GM21619 (cell line): ENCODE data around the gene FGFR2.

Experiments
- ATAC-seq: cut with Tn5 transposase; IDR thresholded peaks from one replicate; pipeline ENCODE4 v1.9.1; 2021; ENCODE audit not compliant: unreplicated experiment

Gene FGFR2

DNA sequence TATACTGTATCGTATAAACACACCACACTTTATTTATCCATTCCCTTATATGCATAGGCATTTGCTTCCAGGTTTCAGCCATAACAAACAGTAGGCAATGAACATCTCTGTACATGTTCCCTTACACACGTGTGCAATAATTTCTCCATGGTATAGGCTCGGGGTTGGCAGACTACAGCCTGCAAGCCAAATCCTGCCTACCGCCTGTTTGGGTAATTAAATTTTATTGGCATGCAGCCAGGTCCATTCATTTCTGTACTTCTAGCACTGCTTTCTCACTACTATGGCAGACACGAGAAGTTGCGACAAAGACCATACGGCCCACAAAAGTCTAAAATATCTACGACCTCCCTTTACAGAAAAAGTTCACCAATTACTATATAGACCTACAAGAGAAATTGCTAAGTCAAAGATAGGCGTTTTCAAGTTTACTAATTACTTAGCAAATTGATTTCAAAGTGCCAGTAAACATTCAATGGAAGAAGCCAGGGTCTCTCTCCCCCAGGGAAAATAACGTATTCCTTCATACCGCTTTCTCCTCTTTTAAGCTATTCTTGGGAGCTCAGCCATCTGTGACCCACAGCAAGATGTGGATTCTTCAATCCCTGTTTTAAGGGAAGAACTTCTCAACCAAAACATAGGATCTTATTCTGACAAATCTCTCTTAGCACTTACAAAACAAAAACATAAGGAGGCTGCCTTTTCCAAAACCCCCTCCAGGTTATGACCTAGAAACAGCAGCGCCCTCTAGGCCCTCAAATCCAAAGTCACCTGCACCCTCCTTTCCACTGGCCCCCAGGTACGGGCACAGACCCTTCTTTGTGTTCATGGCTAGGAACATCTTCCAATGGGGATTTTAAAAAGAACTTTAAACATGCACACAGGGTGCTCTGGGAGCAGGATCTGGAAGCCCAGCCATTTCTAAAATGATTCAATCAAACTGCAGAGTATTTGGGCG, 100.5 kb downstream of the FGFR2 start:
- no peak for ATAC-seq

DNA sequence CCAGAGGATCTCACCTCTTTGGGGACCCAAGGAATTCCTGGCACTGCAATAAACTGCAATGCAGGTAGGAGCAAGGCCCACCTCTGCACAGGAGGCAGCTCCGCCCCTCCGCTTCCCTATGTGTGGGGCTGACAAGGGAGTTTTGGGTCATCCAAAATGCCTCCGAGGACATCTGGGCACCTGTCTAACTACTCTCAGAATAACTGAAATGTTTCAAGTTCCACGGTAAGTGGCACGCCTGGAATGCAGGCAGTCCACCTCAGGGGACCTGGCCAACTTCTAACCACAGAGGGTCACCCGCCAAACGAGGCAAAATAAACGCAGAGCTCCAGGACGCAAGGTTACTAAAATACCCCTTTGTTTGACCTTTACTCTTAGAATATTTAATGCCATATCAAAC, 102.5 kb downstream of the FGFR2 start:
- ATAC-seq, result no peak

DNA sequence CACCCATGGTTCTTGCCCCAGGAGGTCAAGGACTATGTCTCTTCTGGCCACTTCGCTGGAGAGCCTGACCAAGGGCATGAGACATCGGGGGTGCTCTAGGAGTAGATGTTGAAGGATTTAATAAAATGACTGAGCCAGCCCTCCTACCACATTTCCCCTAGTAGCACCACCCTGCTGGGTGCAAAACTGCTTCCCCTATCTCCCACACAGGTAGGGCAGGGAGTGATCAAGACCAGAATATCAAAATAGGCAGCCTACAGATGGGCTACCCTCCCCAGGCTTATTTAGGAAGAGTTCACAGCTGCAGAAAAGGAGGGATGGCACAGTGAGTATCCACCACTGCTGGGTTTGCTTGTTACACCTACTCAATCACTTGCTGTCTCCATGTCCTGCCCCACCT, 103.9 kb downstream of the FGFR2 start:
- no peak for ATAC-seq

DNA sequence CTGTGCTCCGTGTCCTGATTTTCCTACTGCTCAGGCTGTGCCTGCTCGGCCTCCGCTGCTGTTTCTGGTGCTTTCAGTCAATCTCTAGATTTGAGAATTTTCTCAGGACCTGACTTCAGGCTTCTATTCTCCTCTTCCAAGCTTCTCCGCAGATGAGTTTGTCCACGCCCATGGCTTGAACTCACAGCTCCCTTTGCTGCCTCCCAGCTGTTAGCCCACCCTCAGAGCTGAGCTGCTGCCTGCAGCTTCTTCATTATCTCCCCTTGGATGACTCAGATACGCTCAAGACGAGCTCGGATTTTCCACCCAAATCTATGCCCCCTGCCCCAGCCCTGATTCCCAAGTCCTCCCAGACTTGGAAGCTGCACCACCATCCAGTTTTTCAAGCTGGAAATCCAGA, 104.7 kb downstream of the FGFR2 start:
- no peak for ATAC-seq

DNA sequence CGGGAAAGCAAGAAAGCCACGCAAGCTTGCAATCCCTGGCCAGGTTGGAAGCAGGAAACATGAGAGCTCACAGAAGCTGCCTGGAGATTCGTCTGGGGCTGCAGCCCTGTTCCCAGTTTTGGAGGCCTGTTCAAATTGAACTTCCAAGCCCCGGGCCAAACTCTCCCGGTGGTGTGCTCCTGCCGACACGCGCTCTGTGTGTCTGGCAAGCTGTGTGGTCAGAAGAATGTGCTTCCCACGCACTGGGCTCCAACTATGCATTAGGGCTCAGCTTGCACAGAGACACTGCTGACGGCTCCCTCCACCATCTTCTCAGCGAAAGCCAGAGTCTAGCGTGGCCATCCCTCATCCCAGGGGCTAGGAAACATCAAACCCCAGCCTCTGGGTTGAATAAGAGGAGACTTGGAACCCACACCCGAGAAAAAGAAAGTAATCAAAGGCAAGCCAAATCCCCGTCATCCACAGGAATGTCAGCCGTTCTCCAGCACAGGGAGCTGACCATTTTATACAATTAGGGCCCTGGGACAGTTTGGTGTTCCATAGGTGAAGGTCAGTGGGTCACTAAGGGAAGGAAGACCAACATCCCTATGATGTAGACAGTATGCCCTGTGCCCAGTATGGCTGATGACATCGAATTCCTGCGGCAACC, 107.2 kb downstream of the FGFR2 start:
- ATAC-seq, result no peak

DNA sequence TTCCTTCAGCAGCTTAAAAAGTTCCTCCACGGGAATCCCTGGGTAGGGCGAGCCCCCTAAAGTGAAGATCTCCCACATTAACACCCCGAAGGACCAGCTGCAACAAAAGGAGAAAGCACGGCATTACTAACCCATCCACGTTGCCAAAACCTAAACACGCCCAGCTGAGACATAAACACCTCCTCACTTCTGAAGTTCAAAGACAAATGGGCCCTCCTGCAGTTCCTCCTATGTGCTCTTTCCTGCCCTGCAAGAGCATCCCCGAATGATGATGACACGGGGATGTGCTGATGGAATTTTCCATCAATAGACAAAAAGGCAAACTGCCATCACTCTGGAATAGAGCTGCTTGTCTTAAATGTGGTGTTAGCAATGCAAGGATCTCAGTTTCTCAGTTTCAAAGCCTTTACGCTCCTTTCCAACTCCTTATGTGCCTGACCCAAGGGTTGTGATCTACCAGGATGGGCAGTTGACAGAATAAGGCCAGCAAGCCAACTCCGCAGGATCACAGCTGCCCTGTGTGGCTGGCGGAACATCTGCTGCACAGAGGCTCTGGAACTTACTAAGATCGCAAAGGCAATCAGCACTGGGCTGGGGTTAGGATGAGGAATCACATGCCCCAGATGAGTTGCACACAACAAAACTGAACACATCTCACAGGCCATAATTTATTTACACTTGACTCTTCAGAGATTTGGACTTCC, 112.7 kb downstream of the FGFR2 start:
- no peak for ATAC-seq

DNA sequence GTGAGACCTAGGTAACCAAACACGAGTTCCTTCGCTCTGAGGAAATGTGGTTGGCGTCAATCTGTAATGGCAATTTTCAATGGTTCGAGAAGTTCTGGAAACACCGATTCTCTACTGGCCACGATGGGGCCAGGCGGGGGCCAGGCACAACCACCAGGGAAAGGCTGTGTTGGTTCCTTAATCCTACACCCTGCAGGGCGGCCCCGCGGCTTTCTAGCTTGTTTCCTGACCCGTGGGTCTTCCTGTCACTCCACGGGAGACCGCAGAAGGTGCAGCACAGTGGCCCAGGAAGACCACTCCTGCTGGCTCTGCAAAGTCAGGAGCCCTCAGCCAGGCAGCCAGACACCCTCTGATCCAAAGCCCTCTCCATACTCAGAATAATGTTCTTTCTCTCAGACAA, 113.4 kb downstream of the FGFR2 start:
- ATAC-seq, result no peak

DNA sequence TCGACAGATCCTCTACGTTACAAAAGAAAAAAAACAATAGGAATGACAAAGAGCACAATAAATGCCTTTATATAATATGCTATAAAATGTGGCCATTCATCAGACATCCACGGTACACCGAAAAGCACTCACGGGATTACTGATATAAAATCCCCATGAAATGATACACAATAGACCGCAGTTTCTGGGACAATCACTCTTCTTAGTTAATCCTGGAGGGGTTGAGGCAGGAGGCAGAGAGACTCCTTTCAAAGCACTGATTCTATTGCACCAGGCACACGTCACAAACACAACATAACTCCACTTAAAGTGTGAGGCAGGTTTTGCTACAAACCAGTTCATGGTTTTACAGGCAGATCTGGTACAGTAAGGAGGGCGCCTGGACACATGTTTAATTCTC, 113.8 kb downstream of the FGFR2 start:
- ATAC-seq, result no peak

DNA sequence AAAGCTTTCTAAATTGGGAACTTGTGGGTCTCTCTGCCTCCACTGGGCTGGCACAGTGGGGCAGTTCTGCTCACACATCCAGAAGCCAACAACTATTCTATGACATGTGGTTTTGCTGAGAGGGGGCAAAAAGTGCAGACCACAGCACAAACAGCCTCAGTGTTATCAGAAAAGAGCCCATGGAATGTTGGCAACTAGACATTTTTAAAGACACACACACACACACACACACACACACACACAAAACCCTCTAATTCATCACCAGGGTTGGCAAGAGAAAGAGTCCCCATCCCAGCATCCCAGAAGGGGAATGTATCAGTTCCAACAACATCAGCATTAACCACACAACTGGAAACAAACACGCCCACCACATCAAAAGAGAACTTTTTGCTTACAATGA, 117.1 kb downstream of the FGFR2 start:
- no peak for ATAC-seq

DNA sequence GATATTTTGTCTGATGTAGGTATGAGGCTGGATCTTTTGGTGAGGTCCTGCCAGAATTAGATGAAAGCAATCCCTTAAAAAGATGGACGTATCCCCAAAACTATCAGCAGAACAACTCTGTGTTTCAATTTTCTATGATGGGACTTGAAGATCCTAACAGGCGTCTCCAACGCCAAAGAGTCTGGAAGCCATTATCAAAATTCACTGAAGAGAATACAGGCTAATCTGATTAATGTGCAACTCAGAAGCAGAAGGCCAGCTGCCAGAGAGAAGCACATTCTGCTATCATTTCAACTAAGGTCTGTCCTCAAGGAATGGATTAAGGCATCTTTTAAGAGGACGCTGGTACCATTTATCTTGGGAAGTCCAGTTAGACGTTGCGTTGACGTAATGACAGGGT, 119.7 kb downstream of the FGFR2 start:
- ATAC-seq, result no peak

DNA sequence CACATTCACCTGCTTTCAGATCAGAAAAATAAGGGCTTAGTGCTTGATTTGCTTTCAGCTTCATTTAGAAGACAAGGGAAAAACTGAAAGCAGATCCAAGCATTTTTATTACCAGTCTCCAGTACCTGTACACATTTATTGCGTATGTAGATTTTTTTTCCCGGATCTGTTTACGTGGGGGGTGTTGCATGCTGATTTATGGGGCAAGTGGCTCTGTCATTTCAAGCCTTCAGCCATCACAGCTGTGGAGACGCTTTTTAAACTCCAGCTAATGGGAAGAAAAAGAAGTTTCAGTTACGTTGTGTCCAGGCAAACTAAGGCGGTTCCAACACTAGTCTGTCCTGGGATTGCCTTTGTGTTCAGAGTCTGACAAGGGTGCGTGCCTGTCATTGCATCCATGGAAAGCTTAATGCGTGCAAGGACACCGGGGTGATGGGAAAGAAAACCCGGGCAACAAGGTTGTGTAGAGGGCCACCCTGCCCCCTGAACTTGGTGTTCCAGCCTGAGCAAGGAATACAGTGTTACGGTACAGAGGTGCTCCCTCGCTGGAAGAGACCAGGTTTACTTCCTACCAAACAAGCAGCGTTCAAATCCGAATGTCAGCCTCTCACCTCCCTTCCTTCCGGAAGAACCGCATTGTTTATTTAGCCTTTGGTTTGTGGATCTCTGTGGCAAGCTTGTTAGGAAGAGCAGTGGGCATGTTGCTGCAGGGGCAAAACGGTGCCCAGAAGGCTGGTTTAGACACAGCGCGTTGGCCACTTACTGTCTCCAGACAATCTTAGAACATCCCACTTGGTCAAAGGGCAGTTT, 128.2 kb downstream of the FGFR2 start:
- ATAC-seq, result no peak

DNA sequence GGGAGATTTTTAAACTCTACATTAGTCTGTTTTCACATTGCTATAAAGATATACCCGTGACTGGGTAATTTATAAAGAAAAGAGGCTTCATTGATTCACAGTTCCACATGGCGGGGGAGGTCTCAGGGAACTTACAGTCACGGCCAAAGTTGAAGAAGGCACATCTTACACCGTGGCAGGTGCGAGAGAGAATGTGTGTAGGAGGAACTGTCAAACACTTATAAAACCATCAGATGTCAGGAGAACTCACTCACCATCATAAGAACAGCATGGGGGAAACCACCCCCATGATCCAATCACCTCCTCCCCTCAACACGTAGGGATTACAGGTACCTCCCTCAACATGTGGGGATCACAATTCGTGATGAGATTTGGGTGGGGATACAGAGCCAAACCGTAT, 129.5 kb downstream of the FGFR2 start:
- no peak for ATAC-seq

DNA sequence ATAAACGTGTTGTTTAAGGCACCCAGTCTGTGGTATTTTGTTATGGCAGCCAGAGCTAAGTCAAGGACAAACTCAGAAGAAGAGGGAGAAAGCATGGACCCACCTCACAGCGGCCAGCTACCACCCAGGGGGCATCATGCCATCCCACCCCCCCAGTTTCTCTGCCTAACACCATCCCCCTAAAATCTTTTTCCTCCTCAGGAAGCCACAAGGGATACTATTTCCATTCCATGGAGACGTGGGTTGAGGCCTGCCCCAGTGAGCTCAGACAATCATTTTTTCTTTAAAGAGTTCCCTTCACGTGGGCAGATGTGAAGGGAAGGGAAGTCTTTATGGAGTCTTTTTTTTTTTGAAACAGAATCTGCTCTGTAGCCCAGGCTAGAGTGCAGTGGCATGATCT, 131.8 kb downstream of the FGFR2 start:
- no peak for ATAC-seq

DNA sequence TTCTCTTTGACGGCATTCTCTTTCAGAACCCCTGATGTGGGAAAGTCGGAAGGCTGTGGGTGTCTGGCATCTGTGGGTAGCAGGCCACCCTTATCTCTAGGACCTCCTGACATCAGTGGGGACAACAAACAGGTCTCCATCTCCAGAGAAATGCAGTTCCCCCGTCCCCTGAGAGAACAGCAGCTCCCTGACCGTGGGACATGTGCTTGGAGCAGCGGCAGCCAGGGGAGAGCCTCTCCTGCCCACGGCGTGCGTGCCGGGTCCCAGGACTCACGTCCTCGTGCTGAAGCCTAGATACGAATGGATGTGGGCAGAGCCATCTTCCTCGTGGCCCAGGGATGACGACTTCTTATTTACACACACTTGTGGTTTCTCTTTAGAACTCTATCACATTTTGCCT, 133.0 kb downstream of the FGFR2 start:
- no peak for ATAC-seq

DNA sequence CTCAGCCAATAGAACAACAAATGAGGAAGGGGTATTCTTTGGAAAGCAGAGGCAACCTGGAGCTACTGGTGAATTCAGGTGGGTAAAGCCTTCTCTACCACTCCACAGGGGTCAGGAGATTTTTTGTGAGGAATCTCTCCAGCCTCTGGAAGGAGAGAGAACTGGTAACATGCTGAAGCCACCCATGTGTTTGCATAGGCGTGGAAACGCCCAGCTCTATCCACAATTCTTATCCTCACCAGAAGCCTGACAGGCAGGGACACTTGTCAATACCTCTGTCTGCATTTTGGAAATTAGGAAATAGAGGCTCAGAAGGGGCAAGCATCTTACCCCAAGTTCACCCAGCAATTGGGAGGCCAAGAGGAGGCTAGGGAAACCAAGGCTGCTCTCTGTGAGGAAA, 133.7 kb downstream of the FGFR2 start:
- no peak for ATAC-seq

DNA sequence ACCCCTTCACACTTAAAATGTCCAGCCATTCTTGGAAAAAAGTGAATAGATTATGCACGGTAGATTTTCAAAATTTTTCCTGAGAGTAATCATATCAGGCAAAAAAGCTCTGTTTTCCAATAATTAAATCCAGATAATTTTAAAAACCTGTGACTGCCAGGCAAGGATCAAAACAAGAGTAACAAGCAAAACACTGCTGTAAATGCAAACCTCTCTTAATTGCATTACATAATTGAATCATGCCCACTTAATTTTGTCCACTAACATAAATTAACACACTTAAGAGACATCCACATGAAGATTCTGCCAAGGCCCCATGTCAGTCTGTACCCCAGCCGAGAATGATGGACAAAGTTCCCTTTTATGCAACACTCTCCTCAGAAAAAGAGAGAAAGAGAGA, 135.3 kb downstream of the FGFR2 start:
- ATAC-seq, result no peak

DNA sequence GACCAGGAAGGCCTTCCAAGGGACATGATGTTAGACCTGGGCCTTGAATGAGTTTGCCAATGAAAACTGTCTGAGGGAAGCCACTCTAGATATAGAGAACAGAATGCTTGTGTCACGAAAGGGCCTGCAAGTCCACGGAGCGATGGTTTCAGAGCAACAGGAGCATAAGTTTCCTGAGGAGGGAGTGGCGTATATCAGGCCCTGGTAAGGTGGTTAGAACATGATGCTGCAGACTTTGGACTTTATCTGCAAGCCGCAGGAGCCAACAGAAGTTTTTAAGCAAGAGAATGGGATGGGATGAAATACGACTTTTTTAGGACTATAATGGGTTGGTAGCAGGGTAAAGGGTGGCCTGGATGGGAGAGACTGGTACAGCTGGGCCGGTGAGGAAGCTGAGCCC, 136.0 kb downstream of the FGFR2 start:
- no peak for ATAC-seq

DNA sequence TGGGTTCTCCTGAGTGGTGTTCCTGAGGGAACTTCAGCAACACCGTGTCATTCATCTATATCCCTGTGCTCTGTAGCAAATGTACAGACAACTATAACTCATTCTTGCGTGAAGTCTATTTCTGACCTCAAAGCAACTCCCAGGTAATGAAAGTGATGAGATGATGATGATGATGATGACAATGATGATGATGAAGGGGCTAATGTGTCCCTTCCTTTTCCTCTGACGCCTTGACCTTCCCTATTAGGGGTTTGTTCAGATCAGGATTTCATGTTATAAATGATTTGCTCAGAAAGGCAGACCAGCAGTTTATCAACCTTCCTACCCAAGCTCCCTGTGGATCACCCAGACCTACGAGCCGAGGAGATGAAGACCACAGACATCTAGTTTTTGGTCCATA, 136.9 kb downstream of the FGFR2 start:
- no peak for ATAC-seq

DNA sequence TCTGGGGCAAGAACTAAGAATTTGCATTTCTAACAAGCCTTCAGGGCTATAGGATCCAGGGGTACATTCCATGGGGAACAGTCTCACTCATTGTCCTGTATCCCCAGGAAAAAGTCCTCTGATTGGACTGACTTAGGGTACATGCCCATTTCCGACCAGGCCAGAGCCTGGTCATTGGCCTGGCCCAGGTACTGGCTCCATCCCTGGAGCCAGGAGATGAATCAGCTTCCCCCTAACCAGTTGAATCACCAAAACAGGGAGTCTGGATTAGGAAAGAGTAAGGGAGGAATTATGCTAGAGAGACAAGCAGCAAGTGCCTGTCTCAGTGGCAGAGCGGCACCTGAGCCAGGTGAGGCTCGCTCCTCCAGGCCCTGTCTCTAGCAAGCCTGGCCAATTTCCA, 137.5 kb downstream of the FGFR2 start:
- no peak for ATAC-seq

DNA sequence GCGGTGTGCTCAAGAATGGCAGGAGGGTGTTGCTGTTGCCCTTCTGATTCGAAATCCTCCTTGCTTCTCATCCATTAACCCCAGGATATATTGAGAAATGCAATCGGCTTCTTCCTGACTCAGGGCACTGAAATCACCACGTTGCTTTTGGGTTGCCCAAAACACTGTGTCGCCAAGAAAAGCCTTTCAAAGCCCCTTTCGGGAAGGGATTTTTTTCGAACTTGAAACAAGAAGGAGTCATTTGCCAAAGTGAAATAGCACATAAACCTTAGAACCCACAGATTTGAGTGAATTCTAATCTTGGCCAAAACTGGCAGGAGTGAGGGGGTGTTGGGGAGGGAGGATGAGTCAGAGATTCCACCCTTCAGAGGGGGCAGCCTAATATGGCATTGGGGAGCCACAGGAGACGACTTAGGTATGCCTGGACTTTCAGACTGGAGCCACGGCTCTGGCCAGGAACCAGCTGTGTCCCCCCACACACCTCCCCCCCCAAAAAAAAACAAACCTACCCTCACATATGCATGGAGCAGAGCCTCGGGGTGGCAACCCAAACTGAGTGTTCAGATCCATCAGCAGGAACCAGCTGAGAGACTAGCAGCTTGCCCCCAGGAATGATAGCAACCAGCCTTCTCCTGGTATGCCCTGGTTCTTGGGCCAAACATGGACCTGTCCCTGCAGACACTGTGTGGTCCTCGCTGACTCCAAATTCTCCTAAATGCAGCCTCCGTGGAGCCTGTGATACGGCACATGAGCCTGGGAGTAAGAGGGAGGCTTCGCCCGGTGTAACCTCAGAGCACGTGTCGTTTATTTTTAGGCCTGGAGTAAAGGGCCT, 138.4 kb downstream of the FGFR2 start:
- no peak for ATAC-seq
